Measurements from ENCODE around the gene RASGRF2. TPM values are rescaled to one million over a fixed set of nuclear protein-coding genes. Genes with fewer than 3 reads are reported as not detected.

Gene RASGRF2
- total and polyA plus RNA-seq, 9 of the 15 experiments (the other 6 are each of a cell fraction or from before 2014, with no cell fraction given), result 0.01 to 0.22 (median 0.08) TPM; not detected in 2

- no peak for TF ChIP-seq STAT6 (CRISPR knock-in tag; IDR thresholded peaks at IDR 0.05)
- no peak for TF ChIP-seq ZNF436 (CRISPR knock-in tag; IDR thresholded peaks at IDR 0.05)
- no peak for TF ChIP-seq CREB3 (tag; conservative IDR thresholded peaks at IDR 0.05; ENCODE audit: low read depth)
- no peak for TF ChIP-seq ZBED1 (IDR thresholded peaks at IDR 0.05)
- no peak for TF ChIP-seq ZNF197 (CRISPR knock-in tag; IDR thresholded peaks at IDR 0.05; ENCODE audit: low read depth)
- TF ChIP-seq CC2D1A (IDR thresholded peaks at IDR 0.05), result no peak
- TF ChIP-seq PHF20 (IDR thresholded peaks at IDR 0.05; ENCODE audit: partially characterized antibody), result no peak
- TF ChIP-seq ETV5 (CRISPR knock-in tag; IDR thresholded peaks at IDR 0.05; ENCODE audit: low read depth), result no peak
Observed at GRCh38 chr5:81163651-81164050, 203.5 kb downstream of the RASGRF2 start (continued).

DNA sequence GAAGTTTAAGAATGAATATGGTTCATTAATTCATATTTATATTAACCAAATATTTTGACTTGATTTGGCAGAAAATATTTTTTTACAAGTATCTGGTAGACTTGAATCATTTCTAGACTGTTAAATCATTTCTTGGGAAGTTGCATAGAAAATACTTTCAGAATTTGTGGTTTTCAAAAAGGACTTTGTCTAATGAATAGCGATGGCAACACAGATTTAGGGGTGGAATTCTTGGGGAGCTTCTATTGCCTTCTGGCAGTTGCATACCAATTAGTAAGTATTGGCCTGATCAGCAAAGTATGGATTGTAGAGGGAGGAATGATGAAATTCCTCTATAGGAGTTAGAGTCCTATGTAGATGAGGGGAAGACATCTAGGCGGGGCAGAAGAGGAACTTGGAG lies 204.3 kb downstream of the RASGRF2 start:
- Histone ChIP-seq H3K9me1 (ENCODE audit: control insufficient read depth, insufficient read depth, low read length) (no peaks in the 10 kb centered on the region), H3K9me3 (replicated peaks; ENCODE audit: control insufficient read depth, insufficient read depth, low read depth, low read length) (no peaks in the 10 kb centered on the region), H3K4me2 (ENCODE audit: insufficient read depth, low read length) (no peak overlapping the region), H4K20me1 (replicated peaks; ENCODE audit: control insufficient read depth, insufficient read depth, low read length) (no peaks in the 10 kb centered on the region; the same call in 1 of the 2 replicates), H3K4me1 (replicated peaks in 1 of 2; ENCODE audit: control insufficient read depth in 2 of 2, insufficient read depth in 2 of 2, low read length in 2 of 2) (no peaks in the 10 kb centered on the region), H3K9ac (ENCODE audit: insufficient read depth in 1 of 2, low read depth in 2 of 2, low read length in 2 of 2) (no peak overlapping the region), H3K4me3 (no peak overlapping the region), H3K36me3 (ENCODE audit: control insufficient read depth, insufficient read depth, low read length) (no peaks in the 10 kb centered on the region), H2AFZ (ENCODE audit: low read depth, low read length) (no peak overlapping the region), H3K27me3 (ENCODE audit: control insufficient read depth in 2 of 2, insufficient read depth in 2 of 2, low read length in 2 of 2) (peaks cover 9 to 20% of the 10 kb centered on the region in 2 experiments; a peak in 4 of 5 replicates), H3K27ac (ENCODE audit: extremely low read depth, low read depth, low read length) (no peak overlapping the region), H3K79me2 (ENCODE audit: control insufficient read depth, insufficient read depth, low read length) (no peaks in the 10 kb centered on the region)
- intact Hi-C loops (cut with micrococcal nuclease) (no loop called here), in situ Hi-C loops (cut with MboI) (no loop called here)
- POLR2A ChIA-PET, result no interaction called here
- BruUV-seq (replicated peaks), result no TSS peak
- no peak for DNase-seq (ENCODE audit: extremely low read depth in 1 of 4, low spot score in 3 of 4)
- CTCF ChIA-PET (ENCODE audit: low intra/inter-chr PET ratio), result no interaction called here
- 7% methylated on average over 2 of the region's 2 CpGs for WGBS (ENCODE audit: insufficient coverage, low coverage, missing lambda C conversion rate)
- no peak for ATAC-seq
- FAIRE-seq, result no peak
- TF ChIP-seq HDAC2 (IDR thresholded peaks at IDR 0.05) (no peak), UBTF (IDR thresholded peaks at IDR 0.05; ENCODE audit: borderline replicate concordance in 1 of 2, low read depth in 2 of 2, low read length in 2 of 2) (no peak), ZNF436 (CRISPR knock-in tag; IDR thresholded peaks at IDR 0.05) (no peak), TEAD4 (IDR thresholded peaks at IDR 0.05; ENCODE audit: low read length) (no peak), TEAD4 (CRISPR knock-in tag; IDR thresholded peaks at IDR 0.05; ENCODE audit: borderline replicate concordance) (no peak)
- TF ChIP-seq, protein P1, sequence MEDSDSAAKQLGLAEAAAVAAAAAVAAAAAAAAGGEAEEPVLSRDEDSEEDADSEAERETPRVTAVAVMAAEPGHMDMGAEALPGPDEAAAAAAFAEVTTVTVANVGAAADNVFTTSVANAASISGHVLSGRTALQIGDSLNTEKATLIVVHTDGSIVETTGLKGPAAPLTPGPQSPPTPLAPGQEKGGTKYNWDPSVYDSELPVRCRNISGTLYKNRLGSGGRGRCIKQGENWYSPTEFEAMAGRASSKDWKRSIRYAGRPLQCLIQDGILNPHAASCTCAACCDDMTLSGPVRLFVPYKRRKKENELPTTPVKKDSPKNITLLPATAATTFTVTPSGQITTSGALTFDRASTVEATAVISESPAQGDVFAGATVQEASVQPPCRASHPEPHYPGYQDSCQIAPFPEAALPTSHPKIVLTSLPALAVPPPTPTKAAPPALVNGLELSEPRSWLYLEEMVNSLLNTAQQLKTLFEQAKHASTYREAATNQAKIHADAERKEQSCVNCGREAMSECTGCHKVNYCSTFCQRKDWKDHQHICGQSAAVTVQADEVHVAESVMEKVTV (CRISPR knock-in tag; IDR thresholded peaks at IDR 0.05), result no peak

All from K562 (cell line).